C4-2B (cell line): Measurements from ENCODE around the gene OSTF1.

Experiments used
- CTCF ChIP-seq: fragments of 450-650 bp; conservative IDR thresholded peaks from 2 replicates; pipeline ENCODE4 v1.5.1; 2017; ENCODE audit warnings: mild to moderate bottlenecking
- ZFX ChIP-seq: fragments of 450-650 bp; IDR thresholded peaks from 2 replicates; pipeline ENCODE4 v1.6.1; 2017

GRCh38 chr9:75128535-75128934 is 40.2 kb downstream of the OSTF1 start:
- TF ChIP-seq CTCF: no peak
- TF ChIP-seq ZFX: no peak
